Cardiac muscle cell (in vitro differentiated cells and primary cell): ENCODE results near the gene KLHDC8B. TPM values are rescaled to one million over a fixed set of nuclear protein-coding genes. Genes with fewer than 3 reads are reported as not detected.

Experiments
- DNase-seq, 2 donors: peaks; one replicate each; pipeline versions ENCODE4 v3.0.0 to v3.0.0-alpha.2; 2010 to 2017; ENCODE audit warnings: low read depth in 1 of 2, low spot score in 1 of 2
- H3K27ac ChIP-seq: fragments of 200-600 bp; sonication (generic); 2 replicates; pipeline ENCODE4 v1.5.1; 2016
- H3K27me3 ChIP-seq: fragments of 200-600 bp; sonication (generic); 2 replicates; pipeline ENCODE4 v1.6.0; 2016; ENCODE audit warnings: control low read depth
- H3K36me3 ChIP-seq: fragments of 200-600 bp; sonication (generic); 2 replicates; pipeline ENCODE4 v1.5.1; 2016; ENCODE audit warnings: control low read depth
- H3K4me1 ChIP-seq: fragments of 200-600 bp; sonication (generic); 2 replicates; pipeline ENCODE4 v1.8.1; 2017; ENCODE audit warnings: low read depth, mild to moderate bottlenecking, mixed run types
- H3K4me3 ChIP-seq: fragments of 200-600 bp; sonication (generic); 2 replicates; pipeline ENCODE4 v1.5.1; 2016; ENCODE audit warnings: mild to moderate bottlenecking
- H3K9me3 ChIP-seq: fragments of 200-600 bp; sonication (generic); 2 replicates; pipeline ENCODE4 v1.5.1; 2017; ENCODE audit warnings: low read depth, mild to moderate bottlenecking, control low read depth
- CTCF ChIP-seq: IDR thresholded peaks from 2 replicates; pipeline ENCODE4 v1.5.1; 2012; ENCODE audit warnings: low read depth, mild to moderate bottlenecking, low read length
- polyA plus RNA-seq: library from polyadenylated mRNA; unstranded; fragments of >200 nt; fragmentation: Nextera tagmentation; extraction: Ambion mirVana; gene quantifications from 2 replicates; pipeline ENCODE4 v1.2.1, GENCODE V29; 2016
- total RNA-seq: library from RNA; depleted of rRNA; stranded (reverse); fragments of >200 nt; gene quantifications from 2 replicates; pipeline ENCODE4 v1.2.3, GENCODE V29; 2016

The KLHDC8B gene
- total and polyA plus RNA-seq, 2 experiments from 2014 or later = 158 to 188 TPM

- Histone ChIP-seq H3K4me1 (peaks cover 42% of the 10 kb centered on the region), H3K27ac (peak overlapping the region; percentile 66), H3K4me3 (no peak overlapping the region), H3K9me3 (no peaks in the 10 kb centered on the region), H3K27me3 (no peaks in the 10 kb centered on the region), H3K36me3 (peaks cover 8% of the 10 kb centered on the region)
- no peak for DNase-seq
- no peak for TF ChIP-seq CTCF
Measured at GRCh38 chr3:49177073-49177472, 5.7 kb downstream of the KLHDC8B start.

- Histone ChIP-seq H3K4me1 (peaks cover 17% of the 10 kb centered on the region), H3K9me3 (no peaks in the 10 kb centered on the region), H3K27ac (no peak overlapping the region), H3K4me3 (no peak overlapping the region), H3K27me3 (no peaks in the 10 kb centered on the region), H3K36me3 (peaks cover 8% of the 10 kb centered on the region)
- DNase-seq = no peak
- TF ChIP-seq CTCF = no peak
Measured at GRCh38 chr3:49180116-49180515, 8.7 kb downstream of the KLHDC8B start.

GRCh38 chr3:49181351-49181750 lies 10.0 kb downstream of the KLHDC8B start:
- no peak overlapping the region for H3K27ac ChIP-seq
- peaks cover 11% of the 10 kb centered on the region for H3K4me1 ChIP-seq
- H3K9me3 ChIP-seq = no peaks in the 10 kb centered on the region
- no peaks in the 10 kb centered on the region for H3K27me3 ChIP-seq
- H3K4me3 ChIP-seq = no peak overlapping the region
- TF ChIP-seq CTCF = no peak
- no peaks in the 10 kb centered on the region for H3K36me3 ChIP-seq
- no peak for DNase-seq

GRCh38 chr3:49182682-49183081 lies 11.3 kb downstream of the KLHDC8B start:
- H3K4me1 ChIP-seq = peaks cover 11% of the 10 kb centered on the region
- TF ChIP-seq CTCF = no peak
- H3K27ac ChIP-seq = no peak overlapping the region
- no peaks in the 10 kb centered on the region for H3K9me3 ChIP-seq
- no peaks in the 10 kb centered on the region for H3K36me3 ChIP-seq
- DNase-seq = no peak
- no peak overlapping the region for H3K4me3 ChIP-seq
- no peaks in the 10 kb centered on the region for H3K27me3 ChIP-seq

GRCh38 chr3:49183873-49184272 lies 12.5 kb downstream of the KLHDC8B start:
- peaks cover 3% of the 10 kb centered on the region for H3K4me1 ChIP-seq
- H3K4me3 ChIP-seq = no peak overlapping the region
- no peak overlapping the region for H3K27ac ChIP-seq
- no peak for TF ChIP-seq CTCF
- no peaks in the 10 kb centered on the region for H3K9me3 ChIP-seq
- H3K36me3 ChIP-seq = no peaks in the 10 kb centered on the region
- H3K27me3 ChIP-seq = no peaks in the 10 kb centered on the region
- no peak for DNase-seq

GRCh38 chr3:49191741-49192140 lies 20.3 kb downstream of the KLHDC8B start:
- peaks cover 14% of the 10 kb centered on the region for H3K4me1 ChIP-seq
- no peak overlapping the region for H3K4me3 ChIP-seq
- H3K27me3 ChIP-seq = no peaks in the 10 kb centered on the region
- H3K27ac ChIP-seq = peak overlapping the region; percentile 64
- no peaks in the 10 kb centered on the region for H3K36me3 ChIP-seq
- TF ChIP-seq CTCF = no peak
- H3K9me3 ChIP-seq = no peaks in the 10 kb centered on the region
- no peak for DNase-seq
